GM23338 (cell line): ENCODE data around the gene SLC35D3.

Experiments used
- CTCF ChIP-seq, 2 experiments: fragments of 200-600 bp in 1 of 2; sonication (generic) in 1 of 2; conservative IDR thresholded peaks; 2 replicates each; pipeline versions ENCODE4 v1.5.1 to v1.6.1; 2016 to 2017; ENCODE audit warnings: antibody characterized with exemption in 2 of 2, low read depth in 2 of 2, mild to moderate bottlenecking in 2 of 2, moderate library complexity in 1 of 2
- ETS1 ChIP-seq: IDR thresholded peaks from 2 replicates; pipeline ENCODE4 v1.6.1; 2016; ENCODE audit warnings: antibody characterized with exemption
- EZH2 ChIP-seq: fragments of 200-600 bp; sonication (generic); IDR thresholded peaks from one replicate; pipeline ENCODE4 v1.8.0; 2017; ENCODE audit warnings: antibody characterized with exemption, mild to moderate bottlenecking, low read depth; ENCODE audit not compliant: unreplicated experiment
- EZH2phosphoT487 ChIP-seq: fragments of 200-600 bp; sonication (generic); IDR thresholded peaks from one replicate; pipeline ENCODE4 v1.8.1; 2018; ENCODE audit warnings: antibody characterized with exemption; ENCODE audit not compliant: unreplicated experiment
- POLR2AphosphoS5 ChIP-seq: IDR thresholded peaks from 2 replicates; pipeline ENCODE4 v1.6.1; 2016; ENCODE audit warnings: antibody characterized with exemption, low read depth
- REST ChIP-seq: IDR thresholded peaks from one replicate; pipeline ENCODE4 v1.6.1; 2018; ENCODE audit warnings: antibody characterized with exemption; ENCODE audit not compliant: unreplicated experiment
- STAT1 ChIP-seq: IDR thresholded peaks from one replicate; pipeline ENCODE4 v1.6.1; 2016; ENCODE audit warnings: antibody characterized with exemption; ENCODE audit not compliant: unreplicated experiment

- TF ChIP-seq EZH2phosphoT487 = no peak
- no peak for TF ChIP-seq CTCF (conservative IDR thresholded peaks at IDR 0.05; ENCODE audit: low read depth in 2 of 2)
- no peak for TF ChIP-seq REST
- no peak for TF ChIP-seq STAT1
- TF ChIP-seq POLR2AphosphoS5 = no peak
- TF ChIP-seq EZH2 = no peak
- no peak for TF ChIP-seq ETS1
Observed at GRCh38 chr6:136950436-136951126, 28.5 kb downstream of the SLC35D3 start.
